ENCODE results near the gene PKN1.

PKN1 gene

DNA sequence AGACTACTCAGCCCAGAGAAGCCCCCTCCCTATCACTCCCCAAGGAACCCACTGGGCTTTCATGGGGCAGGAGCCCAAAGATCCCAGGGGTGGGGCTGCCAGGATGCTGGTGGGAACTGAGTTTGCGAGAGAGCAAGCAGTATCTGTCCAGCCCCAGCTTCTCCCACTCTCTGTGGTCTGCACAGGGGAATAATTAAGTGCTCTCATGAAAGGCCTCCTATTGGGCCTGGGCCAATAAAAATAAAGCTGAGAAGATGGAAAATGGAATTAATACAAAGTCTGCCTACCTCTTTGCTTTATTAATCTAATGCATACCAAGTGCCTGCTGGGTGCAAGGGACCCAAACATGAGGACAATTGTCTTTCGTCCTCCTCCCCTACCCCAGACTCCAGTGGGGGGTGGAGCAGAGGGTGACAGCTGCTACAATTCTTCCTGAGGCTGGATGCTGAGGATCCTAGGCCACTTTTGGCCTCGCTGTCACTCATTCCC lies 19.4 kb upstream of the PKN1 start:
- no peak overlapping the region for H3K4me3 ChIP-seq (ENCODE audit: low read depth, low read length)
- TF ChIP-seq CTCF (IDR thresholded peaks at IDR 0.05; ENCODE audit: borderline replicate concordance, insufficient read depth, low read depth, low read length) = no peak

- H3K4me3 ChIP-seq (ENCODE audit: low read depth, low read length) = no peak overlapping the region
- no peak for TF ChIP-seq CTCF (IDR thresholded peaks at IDR 0.05; ENCODE audit: borderline replicate concordance, insufficient read depth, low read depth, low read length)
These were observed 18.0 kb upstream of the PKN1 start for GRCh38 chr19:14414926-14415690.

GRCh38 chr19:14416817-14417231 lies 16.3 kb upstream of the PKN1 start:
- no peak for TF ChIP-seq CTCF (IDR thresholded peaks at IDR 0.05; ENCODE audit: borderline replicate concordance, insufficient read depth, low read depth, low read length)
- peak overlapping the region; percentile 42 for H3K4me3 ChIP-seq (ENCODE audit: low read depth, low read length)

DNA sequence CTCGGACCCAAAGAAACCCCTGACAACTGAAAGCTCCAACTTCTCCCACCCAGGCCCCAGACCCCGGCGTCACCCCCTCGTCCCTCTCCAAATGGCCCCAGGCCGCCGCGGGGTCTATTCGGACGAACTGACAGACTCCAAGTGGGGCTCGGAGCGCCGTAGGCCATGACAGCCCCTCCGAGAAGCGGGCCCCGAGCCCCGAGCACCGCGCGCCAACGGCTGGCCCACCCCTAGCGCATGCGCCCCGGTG lies 14.3 kb upstream of the PKN1 start:
- peak overlapping the region; percentile 83 for H3K4me3 ChIP-seq (ENCODE audit: low read depth, low read length)
- TF ChIP-seq CTCF (IDR thresholded peaks at IDR 0.05; ENCODE audit: borderline replicate concordance, insufficient read depth, low read depth, low read length) = no peak

GRCh38 chr19:14419106-14419813 lies 13.8 kb upstream of the PKN1 start, which contains the start of gene DDX39A:
Gene DDX39A, minus strand, starts transcription at chr19:14419341. Its CDS starts 6,121 bp downstream, at chr19:14413220.
- no peak for TF ChIP-seq CTCF (IDR thresholded peaks at IDR 0.05; ENCODE audit: borderline replicate concordance, insufficient read depth, low read depth, low read length)
- peak within 1 kb of the TSS; percentile 83 for H3K4me3 ChIP-seq (ENCODE audit: low read depth, low read length)

DNA sequence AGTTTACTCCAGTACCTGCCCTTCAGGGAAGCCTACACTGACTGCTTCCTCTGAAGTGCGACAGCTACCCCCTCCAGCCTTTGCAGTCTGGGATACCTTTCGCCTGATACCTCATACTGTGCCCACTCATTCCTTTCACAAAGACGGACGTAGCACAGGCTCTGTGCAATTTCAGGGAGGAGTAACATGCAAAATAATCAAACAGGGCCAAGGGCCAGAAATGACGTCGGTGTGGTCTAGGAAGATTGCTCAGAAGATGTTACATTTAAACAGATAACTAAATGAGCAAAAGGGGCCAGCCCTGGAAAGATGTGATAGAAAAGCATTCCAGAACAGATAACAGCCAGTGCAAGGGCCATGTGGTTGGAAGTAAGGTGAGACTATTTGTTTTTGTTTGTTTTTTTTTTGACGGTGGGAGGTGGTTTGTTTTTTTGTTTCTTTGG lies 7.4 kb upstream of the PKN1 start:
- H3K4me3 ChIP-seq (ENCODE audit: low read depth, low read length) = no peak overlapping the region
- TF ChIP-seq CTCF (IDR thresholded peaks at IDR 0.05; ENCODE audit: borderline replicate concordance, insufficient read depth, low read depth, low read length) = no peak

GRCh38 chr19:14427461-14427860 lies 5.6 kb upstream of the PKN1 start:
- H3K4me3 ChIP-seq (ENCODE audit: low read depth, low read length) = no peak overlapping the region
- no peak for TF ChIP-seq CTCF (IDR thresholded peaks at IDR 0.05; ENCODE audit: borderline replicate concordance, insufficient read depth, low read depth, low read length)

Measured in GM12875 (cell line).